AG09319 (cell line): ENCODE data around the gene SIMC1.

Experiments
- DNase-seq: peaks from one replicate; pipeline ENCODE4 v3.0.0-alpha.2; 2010; ENCODE audit warnings: low read depth; ENCODE audit errors: extremely low read depth
- CTCF ChIP-seq: IDR thresholded peaks from 2 replicates; pipeline ENCODE4 v1.5.1; 2011; ENCODE audit warnings: low read depth, mild to moderate bottlenecking, inconsistent platforms, low read length, moderate library complexity

The SIMC1 gene

GRCh38 chr5:176382721-176383120 lies 144.5 kb downstream of the SIMC1 start:
- no peak for TF ChIP-seq CTCF
- no peak for DNase-seq

GRCh38 chr5:176383248-176383905 lies 145.2 kb downstream of the SIMC1 start:
- TF ChIP-seq CTCF, result no peak
- DNase-seq, result no peak

- no peak for TF ChIP-seq CTCF
- DNase-seq, result no peak
These were observed 145.7 kb downstream of the SIMC1 start for GRCh38 chr5:176383961-176384360.

- TF ChIP-seq CTCF, result no peak
- no peak for DNase-seq
These were observed 146.2 kb downstream of the SIMC1 start for GRCh38 chr5:176384366-176384930.

- no peak for TF ChIP-seq CTCF
- no peak for DNase-seq
These were observed 146.8 kb downstream of the SIMC1 start for GRCh38 chr5:176384991-176385390.

- no peak for TF ChIP-seq CTCF
- no peak for DNase-seq
These were observed 148.3 kb downstream of the SIMC1 start for GRCh38 chr5:176386491-176386890.

GRCh38 chr5:176387384-176387925 lies 149.2 kb downstream of the SIMC1 start:
- no peak for TF ChIP-seq CTCF
- DNase-seq, result no peak
